Liver (tissue), 3 donors: ENCODE data around the gene DYNC1H1.

Experiments used
- TF ChIP-seq, protein P1 (sequence below): fragments of 150-350 bp; IDR thresholded peaks from 2 replicates; pipeline ENCODE4 v1.5.1; 2017; ENCODE audit warnings: improper control_type of control experiment, low read depth, low read length; ENCODE audit not compliant: missing input control
- TF ChIP-seq, protein P2 (sequence below): IDR thresholded peaks from 2 replicates; pipeline ENCODE4 v1.6.1; 2016; ENCODE audit warnings: antibody characterized with exemption
- donor health status: healthy.
- donor health status: healthy.

GRCh38 chr14:102105369-102105768, 141.0 kb downstream of the DYNC1H1 start:
- TF ChIP-seq, protein P1, sequence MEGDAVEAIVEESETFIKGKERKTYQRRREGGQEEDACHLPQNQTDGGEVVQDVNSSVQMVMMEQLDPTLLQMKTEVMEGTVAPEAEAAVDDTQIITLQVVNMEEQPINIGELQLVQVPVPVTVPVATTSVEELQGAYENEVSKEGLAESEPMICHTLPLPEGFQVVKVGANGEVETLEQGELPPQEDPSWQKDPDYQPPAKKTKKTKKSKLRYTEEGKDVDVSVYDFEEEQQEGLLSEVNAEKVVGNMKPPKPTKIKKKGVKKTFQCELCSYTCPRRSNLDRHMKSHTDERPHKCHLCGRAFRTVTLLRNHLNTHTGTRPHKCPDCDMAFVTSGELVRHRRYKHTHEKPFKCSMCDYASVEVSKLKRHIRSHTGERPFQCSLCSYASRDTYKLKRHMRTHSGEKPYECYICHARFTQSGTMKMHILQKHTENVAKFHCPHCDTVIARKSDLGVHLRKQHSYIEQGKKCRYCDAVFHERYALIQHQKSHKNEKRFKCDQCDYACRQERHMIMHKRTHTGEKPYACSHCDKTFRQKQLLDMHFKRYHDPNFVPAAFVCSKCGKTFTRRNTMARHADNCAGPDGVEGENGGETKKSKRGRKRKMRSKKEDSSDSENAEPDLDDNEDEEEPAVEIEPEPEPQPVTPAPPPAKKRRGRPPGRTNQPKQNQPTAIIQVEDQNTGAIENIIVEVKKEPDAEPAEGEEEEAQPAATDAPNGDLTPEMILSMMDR = no peak
- TF ChIP-seq, protein P2, sequence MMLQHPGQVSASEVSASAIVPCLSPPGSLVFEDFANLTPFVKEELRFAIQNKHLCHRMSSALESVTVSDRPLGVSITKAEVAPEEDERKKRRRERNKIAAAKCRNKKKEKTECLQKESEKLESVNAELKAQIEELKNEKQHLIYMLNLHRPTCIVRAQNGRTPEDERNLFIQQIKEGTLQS = no peak
